Activated CD4-positive, CD25-positive, alpha-beta regulatory T cell treated with anti-CD3 and anti-CD28 coated beads, Interleukin-2, amount 50 U/mL, for 24 hours (primary cell): Measurements from ENCODE around the gene CSTF3.
A peak's percentile ranks its signal among the peaks of the same experiment; 100 is the strongest.

Source experiments
- ATAC-seq, 2 donors: fragments of 150-1000 bp; cut with Tn5 transposase; one replicate each; pipeline ENCODE4 v1.10.0; 2021; ENCODE audit warnings: mild to moderate bottlenecking in 1 of 2, moderate library complexity in 1 of 2

Gene CSTF3

GRCh38 chr11:33040033-33040861 is 121.0 kb downstream of the CSTF3 start:
- peak; percentile 15 to 46 for ATAC-seq

GRCh38 chr11:33039274-33040032 is 121.8 kb downstream of the CSTF3 start, which contains the start of gene TCP11L1:
TCP11L1 (plus strand) TSS chr11:33039572; CDS start chr11:33043774, 4,202 bp downstream.
- ATAC-seq = peak; percentile 81 to 84

- ATAC-seq = no peak
Measured at GRCh38 chr11:33035011-33035410, 126.3 kb downstream of the CSTF3 start.
